ENCODE data around the gene ACER3.

GRCh38 chr11:76824980-76825725 lies 35.6 kb upstream of the ACER3 start:
- TF ChIP-seq POLR2A (IDR thresholded peaks at IDR 0.05) = no peak
- TF ChIP-seq CTCF (IDR thresholded peaks at IDR 0.05) = no peak

Measured in thyroid gland (tissue), 4 donors.